Cerebellar cortex (tissue), 1 donor: ENCODE data around the gene PTPRN2.

Experiments
- DNase-seq: peaks from one replicate; pipeline ENCODE4 v3.0.0-alpha.2; 2015; ENCODE audit warnings: low spot score

The PTPRN2 gene

DNA sequence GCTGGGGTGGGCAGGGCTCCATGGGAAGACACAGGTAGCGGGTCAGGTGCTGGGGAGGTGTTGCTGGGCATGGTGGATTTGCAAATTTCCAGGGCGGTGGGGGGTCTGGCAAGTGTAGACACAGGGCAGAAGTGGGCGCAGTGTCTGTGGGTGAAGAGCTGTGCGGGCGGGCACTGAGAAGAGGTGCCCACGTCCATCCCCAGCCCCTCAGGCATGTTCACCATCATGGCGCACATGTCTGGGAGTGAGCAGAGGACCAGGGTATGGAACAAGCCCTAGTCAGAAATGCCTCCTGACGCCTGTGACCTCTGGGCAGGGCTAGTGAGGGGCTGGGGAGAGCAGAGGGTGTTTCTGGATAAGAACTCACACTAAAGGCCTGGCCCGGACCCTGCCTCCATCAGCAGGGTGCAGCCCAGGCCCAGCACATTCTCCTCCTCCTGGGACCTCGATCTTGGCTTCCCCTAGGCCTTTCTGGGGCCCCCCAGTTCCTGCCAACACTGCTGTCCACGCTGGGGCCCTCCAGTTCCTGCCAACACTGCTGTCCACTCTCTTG is 612.9 kb downstream of the PTPRN2 start:
- DNase-seq: no peak

DNA sequence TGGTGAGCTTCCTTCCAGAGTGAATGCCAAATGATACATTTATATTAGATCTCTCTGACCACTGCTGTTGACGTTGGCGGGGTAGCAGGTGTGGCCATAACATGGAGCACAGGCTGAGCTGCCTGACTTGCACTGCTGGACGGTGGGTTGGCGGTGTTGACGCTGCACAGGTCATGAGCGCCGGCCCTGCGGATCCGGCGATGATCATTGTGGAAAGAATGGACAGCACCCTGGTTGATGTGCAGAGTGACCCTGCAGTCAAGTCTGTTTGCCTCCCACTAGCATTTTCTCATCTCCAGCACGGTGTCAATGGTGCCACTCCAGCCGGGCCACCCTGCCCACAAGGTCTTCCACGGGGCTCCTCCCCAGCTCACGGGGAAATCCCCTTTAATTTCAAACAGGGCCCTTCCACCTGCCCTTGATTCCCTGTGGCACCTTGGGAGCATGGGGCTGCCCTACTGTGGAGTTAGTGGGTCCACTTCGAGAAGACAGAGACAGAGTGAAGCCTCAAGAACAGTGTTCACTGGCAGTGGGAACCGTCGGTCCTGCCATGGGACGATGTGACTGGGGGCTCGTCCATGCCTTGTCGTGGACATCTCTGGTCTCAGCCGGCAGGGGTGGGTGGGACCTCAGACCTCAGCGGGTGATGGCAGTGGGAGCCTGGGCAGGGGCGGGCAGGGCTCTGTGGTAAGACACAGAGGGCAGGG is 613.5 kb downstream of the PTPRN2 start:
- no peak for DNase-seq

DNA sequence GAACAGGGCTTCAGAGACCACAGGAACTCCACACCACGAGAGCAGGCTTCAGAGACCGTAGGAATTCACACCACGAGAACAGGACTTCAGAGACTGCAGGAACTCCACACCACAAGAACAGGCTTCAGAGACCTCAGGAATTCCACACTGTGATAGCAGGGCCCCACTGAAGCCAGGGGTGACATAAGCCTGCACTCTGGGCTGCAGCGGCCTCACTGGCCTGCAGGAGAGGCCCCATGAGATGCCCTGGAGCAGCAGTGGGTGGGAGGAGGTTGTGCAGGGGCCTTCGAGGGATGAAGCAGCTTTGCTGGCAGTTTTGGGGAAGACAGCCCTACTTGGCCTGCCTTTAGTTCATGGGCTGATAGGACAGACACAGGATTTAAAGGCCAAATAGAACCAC is 614.7 kb downstream of the PTPRN2 start:
- no peak for DNase-seq

DNA sequence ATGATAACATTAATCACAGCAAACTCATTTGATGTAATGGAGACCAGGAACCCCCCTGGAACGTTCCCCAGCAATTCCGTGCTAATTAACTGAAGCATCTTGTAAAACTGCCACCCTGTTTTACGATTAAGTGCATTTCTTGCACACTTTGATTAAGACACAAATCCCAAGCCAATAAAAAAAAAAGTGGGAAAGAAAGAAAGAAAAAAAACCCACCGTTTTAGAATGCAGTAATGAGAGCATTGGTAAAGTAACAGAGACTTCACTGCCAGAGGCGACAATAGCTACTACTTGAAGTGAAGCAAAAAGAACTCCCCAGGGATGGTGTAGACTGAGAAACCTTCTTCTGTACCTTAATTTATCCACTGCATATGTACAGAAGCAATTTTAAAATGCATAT is 616.1 kb downstream of the PTPRN2 start:
- no peak for DNase-seq

DNA sequence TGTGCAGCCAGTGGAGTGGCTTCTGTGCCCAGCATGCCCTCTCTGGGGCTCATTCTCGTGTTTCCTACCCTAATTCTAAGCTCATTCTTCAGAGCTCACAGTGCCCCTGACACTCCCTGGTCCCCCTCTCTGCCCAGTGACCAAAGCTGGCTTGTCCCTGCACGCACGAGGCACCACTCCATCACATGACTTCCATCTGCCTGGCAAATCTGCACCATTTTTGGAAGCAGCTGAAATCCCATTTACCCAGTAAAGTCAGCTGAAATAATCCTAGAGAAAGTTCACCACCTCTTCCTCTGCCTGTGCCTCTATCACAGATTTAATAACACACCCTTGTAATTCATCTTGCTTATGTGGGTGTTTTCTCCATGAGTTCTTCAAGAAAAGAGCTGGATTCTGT is 616.9 kb downstream of the PTPRN2 start:
- no peak for DNase-seq

DNA sequence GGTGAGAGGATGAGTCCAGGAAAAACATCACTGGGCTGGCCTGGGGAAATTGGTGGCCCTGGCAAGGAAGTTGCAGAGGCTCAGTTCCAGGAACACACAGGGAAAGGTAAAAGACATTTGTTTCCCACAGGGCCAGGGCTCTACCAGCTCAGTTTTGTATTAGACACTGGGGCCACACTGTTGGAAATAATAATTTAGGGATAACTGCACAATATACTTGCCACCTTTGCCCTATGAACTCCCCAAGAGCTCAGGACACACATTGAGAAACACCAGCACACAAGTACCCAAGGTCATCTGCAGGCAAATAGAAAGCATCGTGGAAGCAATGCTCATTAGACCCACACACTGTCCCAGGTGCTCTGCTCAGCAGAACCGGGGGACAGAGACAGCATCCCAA is 617.6 kb downstream of the PTPRN2 start:
- DNase-seq: no peak

DNA sequence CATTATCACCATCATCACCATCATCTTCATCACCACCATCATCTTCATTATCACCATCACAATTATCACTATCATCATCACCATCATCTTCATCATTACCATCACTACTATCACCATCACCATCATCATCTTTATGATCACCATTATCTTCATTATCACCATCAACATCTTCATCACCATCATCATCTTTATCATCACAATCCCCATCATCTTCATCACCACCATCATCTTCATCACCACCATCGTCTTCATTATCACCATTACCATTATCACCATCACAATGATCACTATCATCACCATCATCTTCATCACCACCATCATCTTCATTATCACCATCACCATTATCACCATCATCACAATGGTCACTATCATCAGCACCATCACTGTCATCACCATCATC is 621.1 kb downstream of the PTPRN2 start:
- DNase-seq: no peak

DNA sequence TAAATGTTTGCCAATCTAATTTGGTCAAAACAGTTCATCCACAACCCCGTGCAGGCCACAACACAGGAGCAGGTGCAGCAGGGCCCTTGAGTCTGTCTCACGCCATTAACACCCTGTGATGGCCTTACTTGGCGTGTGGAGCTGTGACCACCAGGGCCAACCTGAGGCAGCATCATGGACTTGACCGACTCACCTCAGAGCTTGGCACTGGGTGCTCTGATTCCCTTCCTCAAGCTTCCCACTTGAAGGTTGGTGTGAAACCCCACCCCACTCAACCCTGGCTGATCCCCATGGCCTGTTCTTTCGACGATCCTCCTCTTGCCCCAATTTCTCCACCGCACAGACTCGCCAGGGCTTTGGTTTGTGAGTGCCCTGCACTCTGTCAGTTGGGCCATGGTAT is 623.1 kb downstream of the PTPRN2 start:
- DNase-seq: no peak

DNA sequence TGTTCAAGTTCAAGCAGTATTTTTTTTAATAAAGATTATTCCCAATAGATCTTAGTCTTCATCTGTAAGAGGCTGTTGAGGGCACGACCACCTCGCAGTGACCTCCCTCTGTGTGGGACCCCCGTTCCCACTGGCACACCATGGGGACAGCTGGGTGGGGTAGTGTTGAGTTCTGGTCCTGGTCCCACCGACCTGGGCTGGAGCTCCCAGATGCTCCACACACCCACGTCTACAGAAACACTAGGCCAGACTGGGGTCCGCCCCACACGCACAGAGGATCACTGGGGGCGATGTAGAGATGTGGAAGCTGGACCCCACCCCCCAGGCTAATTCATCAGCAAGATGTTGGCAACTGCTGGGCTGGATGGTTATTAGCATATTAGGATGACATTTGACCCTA is 623.6 kb downstream of the PTPRN2 start:
- DNase-seq: no peak

DNA sequence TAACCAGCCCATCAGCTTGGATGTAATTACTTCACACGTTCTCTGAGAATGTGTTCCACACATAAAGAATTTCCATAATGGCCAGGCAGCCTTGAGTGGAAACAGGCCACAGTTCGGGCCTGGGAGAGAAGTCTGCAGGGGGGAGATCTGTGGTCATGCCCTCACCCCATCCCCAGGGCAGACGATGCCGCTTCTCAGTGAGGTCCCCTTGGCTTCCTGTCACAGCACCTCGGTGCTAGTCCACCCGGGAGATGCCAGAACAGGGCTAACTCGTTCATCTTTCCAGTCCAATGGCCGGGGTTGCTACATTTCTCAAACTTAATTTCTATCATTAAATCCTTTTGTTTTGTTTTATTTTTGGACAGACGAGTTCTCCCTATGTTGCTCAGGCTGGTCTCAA is 624.1 kb downstream of the PTPRN2 start:
- DNase-seq: no peak

DNA sequence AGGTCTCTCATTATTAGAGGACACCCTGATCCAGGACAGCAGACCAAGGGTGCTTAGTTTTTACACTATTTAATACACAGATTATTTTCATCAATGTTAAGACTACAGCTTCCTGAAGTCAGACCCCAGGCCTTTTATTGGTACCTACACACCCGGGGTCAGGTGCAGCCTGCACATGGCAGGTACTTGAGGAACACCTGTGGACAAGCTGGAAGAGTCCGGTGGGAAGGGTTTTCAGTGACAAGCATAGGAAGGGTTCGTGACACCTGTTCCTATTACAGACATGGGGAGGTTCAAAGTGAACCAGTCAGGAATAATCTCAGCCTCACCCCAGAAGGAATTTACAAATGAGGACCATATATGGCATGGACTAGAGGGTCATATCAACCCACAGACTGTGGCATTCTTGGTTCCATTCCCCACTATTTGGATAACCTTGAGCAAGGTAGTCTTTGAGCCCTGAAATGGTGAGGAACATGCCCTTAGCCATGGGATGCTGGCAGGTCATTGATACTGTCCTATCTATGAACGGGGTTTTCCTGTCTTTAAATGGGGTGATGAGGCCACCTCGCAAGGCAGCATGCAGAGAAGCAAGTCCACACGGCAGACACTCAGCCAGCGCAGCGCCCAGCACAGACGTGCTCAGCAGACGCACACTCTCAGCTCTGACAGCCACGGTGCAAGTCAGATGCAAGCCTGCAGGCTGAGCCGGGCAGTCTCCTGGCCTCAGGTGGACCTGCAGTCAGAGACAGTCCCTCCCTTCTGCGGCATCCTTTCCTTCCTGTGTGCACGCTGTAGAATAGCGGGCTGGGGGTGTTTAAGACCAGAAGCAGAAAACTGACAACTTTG is 624.9 kb downstream of the PTPRN2 start:
- DNase-seq: no peak

DNA sequence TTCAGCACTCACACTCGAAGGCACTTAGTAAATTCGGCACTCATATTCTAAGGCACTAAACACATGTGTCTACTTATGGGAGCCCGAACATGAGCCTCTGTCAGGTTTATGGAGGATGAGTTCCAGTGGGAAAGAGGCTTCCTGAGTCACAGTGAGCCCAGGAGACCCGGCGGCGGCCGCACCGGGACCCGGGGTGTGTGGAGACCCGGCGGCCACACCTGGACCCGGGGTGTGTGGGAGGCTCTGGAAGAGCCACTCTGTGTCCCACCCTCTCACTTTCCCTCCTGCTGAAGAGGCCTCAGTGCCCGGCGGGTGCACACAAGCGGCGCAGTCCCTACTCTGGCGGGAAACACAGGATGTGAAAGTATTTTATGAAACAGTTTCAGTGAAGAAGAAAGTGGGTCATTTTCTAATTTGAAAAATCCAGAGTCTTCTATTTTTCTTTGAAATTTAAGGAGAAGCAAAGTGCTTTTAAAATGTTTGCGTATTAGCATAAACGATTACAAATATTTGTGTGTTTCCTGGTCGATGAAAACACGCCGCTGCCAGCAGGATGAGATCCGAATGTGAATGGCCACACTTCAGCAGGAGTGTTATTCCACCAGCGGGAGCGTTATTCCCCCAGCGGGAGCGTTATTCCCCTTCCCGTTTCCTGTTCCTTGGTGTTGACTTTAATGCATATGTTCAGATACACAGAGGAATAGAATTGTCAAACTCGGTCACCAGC is 625.7 kb downstream of the PTPRN2 start:
- no peak for DNase-seq

DNA sequence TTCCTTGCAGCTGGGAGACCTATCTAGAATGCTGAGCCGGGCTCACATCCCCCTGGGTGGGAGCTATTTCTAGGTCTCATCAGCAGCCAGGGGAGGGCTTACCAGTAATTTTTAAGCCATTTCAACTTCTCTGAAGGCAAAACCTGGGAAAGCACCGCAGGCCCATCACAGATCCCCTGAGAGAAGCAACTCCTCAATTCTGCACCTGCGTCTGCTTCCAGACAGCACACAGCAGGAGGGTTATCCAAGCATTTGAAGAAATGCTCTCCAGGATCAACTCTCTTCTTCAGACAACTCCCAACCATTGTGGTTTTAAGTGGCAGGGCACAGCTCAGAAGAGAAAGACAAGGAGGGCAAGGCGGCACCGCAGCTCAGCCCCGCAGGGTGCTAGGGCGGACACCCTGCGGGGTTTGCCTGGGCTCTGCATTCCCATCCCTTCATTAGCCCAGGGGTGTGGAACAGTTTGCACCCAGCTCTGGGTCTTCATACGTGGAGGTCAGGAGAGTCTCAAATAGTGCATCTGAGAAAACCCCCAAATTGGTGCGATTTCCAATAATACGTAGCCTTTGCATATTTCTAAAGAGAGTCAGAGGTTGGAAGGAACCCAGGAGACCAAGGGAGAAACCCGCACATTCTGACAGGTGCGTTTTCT is 632.1 kb downstream of the PTPRN2 start:
- no peak for DNase-seq

DNA sequence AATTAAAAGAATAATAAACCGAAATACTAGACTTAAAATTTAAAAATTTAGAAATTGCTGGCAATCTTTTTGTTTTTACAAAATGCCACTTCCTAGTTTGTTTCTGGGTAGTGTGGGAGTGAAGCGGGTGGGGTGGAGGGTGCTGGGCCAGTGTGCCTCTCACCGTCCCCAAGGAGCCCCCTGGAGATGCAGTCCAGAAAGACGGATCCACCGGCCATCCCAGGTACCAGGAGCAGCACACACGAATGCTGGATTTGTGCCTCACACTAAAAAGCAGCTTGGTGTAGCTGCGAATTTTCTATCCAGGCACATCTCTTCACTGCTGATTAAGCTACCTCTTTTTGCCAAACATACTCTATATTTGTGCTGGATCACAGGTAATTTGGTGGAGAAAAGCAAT is 632.7 kb downstream of the PTPRN2 start:
- DNase-seq: no peak

DNA sequence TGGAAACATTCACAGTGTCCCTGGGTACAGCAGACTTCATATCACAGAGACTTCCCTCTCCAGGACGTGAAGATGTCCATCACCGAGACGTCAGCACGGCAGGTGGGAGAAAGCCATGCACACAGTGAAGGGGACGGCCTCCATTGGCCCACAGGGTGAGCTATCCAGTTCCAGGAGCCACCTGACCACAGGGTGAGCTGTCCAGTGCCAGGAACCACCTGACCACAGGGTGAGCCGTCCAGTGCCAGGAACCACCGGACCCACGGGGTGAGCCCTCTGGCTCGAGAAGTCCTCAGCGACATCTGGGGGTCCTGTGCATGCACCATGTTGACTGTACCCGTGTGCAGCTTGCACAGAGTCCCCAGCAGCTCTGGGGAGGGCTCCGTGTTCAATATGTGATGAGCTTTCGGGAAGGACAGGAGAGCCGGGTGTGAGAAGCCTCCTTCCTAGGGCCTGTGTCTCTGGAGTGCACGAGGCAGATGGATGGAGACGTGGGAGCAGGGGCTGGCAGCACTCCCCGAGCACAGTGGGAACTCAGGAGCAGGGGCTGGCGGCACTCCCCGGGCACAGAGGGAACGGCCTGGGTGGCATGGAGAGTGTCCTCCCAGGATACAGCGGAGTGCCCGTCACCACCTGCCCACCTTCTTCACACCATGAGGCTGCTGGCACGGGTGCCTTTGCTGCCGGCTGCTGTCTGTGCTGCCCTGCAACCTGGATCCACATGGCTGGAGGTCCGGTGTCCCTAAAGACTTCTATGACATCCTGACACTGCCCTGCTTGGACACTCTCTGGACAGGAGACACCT is 634.6 kb downstream of the PTPRN2 start:
- peak; percentile 3 for DNase-seq

DNA sequence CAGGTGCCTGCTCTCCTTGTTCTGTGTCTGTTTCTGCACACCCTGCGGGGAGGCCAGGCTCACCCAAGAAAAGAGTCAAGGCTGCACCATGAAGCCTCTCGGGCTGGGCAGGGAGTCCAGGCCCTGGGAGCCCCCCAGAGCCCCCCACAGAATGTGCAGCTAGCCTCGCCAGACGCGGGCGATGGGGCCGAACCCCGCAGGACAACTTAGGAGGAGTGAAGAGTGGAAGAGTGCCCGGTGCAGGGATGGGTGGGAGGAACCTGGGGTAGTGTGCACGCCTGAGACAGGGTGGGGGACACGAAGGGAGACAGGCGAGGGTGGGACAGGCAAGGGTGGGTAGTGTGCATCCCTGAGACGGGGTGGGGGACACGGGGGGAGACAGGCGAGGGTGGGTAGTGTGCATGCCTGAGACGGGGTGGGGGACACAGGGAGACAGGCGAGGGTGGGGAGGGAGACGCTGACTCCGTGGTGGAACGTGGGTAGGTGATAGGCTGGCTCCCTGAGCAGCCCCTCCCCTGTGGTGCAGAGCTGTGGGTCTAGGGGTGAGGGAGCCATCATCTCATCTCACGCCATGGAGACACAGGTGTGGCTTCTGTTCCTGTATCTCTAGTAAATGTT is 635.5 kb downstream of the PTPRN2 start:
- DNase-seq: no peak

DNA sequence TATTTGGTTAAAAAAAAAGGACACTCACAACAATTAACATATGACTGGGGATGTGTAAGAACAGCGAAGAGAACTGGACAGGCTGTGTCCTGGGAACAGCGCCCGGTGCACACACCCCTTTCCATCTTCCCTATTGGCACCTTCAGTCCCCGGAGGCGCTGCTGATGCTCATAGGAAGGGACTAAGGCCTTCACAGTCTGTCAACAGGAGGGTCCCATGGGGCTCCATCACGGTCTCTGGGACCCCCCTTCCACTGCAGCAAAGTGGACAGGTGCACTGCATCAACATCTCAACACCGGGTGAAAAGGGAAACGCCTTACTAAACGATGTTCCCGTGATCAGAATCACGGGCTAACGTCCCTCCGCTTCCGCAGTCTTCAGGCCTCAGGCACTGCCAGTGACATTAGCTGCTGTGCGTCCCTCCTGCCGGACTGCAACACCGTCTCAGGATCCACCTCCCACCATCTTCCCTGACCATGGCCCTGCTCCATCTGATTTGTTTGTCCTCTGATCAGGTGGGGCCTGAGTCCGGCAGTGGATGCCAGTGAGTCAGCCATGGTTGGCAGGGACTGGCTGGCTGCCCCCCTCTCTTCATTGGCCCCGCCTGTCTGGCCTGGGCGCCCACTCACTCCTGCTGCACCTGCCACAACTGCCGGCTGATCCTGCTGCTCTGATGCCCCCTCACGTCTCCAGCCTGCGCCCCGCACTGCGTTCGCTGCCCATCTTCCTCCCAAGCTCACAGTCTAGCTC is 636.1 kb downstream of the PTPRN2 start:
- DNase-seq: no peak

DNA sequence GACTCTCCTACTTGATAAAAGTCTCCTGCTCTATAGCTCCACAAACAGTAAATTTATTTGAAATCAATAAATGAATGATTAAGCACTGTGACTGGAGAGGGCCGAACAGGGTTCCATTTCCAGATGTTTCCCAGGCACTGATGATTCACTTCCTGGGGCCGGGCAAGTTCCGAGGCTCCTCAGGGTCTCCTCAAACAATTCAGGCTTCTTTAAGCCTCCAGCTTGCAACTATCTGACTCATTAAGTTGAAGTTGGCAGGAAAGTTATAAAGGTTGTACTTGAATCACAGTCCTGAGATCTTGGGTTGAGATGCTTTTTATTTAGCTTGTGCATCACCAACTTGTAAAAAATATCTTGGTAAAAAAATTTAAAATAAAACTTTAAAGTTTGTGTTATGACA is 637.9 kb downstream of the PTPRN2 start:
- DNase-seq: no peak

DNA sequence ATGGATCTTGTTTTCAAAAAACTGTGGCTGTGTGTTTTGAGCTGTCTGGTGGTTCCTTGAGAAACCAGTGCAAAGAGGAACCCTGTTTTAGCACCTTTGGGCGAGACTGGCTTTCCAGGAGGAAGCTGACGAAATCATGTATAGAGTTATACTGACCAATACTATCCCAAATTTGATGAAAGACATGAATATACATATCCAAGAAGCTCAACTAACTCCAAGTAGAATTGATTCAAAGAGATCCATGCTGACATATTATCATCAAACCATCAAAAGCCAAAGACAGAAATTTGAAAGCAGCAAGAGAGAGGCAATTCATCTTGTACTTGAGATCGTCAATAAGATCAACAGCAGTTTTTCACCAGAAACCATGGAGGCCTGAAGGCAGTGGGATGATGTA is 640.1 kb downstream of the PTPRN2 start:
- no peak for DNase-seq

DNA sequence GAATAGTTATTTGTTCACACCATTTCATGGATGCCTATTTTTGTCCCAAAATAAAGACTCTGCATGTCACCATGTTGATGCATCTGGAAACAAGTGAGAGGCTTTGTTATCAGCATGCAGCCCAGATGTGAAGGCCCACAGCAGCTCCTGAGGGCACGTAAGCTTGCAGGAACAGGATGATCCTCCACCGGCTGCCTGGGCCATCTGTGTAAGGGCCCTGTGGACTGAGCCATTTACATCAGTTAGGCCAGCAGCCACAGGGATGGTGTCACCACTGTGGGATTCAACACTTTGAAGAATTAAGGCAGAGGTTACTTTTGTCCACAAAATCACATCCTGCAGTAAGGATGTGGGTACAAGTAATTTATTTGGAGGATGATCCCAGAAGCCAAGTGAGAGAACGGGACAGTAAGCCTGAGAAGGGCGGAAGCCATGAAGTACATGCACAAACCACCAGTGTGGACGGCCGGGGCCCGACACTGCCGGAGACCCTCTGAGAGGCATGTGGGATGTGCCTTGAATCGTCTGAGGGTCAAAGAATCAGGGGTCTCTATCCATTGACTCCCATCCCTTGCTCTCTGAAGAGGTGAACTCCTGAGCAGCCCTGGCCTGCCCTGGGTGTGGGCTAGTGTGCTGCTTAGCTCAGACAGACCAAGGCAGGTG is 641.1 kb downstream of the PTPRN2 start:
- no peak for DNase-seq
